ENCODE data around the gene RUFY3.
A peak's percentile ranks its signal among the peaks of the same experiment; 100 is the strongest.
"Not testable (repeated sequence)": the region's sequence is repeated elsewhere in the genome, so short reads cannot be mapped to it uniquely, and the experiment has no call there.

RUFY3 gene

DNA sequence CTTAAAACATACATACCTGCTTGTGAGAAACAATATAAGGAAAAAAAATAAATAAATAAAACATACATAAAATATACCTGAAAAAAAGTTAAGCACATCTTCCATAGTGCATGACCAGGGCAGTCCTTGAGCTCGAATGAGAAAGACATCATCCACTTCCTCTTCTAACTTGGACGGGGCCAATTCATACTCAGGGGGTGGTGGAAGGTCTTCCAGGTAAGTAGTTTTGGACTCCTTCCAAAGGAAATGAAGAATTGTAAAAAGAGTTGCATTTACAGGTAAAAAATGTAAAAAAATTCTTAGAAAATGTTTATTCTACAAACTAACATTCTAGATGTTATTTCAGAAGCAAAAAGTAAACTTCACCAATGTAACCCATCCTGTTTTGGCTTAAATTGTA, 114.3 kb downstream of the RUFY3 start:
- Histone ChIP-seq H3K4me1 (ENCODE audit: control insufficient read depth in 1 of 2, insufficient read depth in 1 of 2, low read depth in 1 of 2, low read length in 1 of 2) (peaks cover 11% of the 10 kb centered on the region in 2 experiments), H3K27ac (no peak overlapping the region), H3K27me3 (no peaks in the 10 kb centered on the region), H3K9me3 (no peaks in the 10 kb centered on the region), H3K4me3 (ENCODE audit: low read depth in 1 of 2, low read length in 1 of 2) (no peak overlapping the region), H3K36me3 (peaks cover 21% of the 10 kb centered on the region)
- TF ChIP-seq, protein P1, sequence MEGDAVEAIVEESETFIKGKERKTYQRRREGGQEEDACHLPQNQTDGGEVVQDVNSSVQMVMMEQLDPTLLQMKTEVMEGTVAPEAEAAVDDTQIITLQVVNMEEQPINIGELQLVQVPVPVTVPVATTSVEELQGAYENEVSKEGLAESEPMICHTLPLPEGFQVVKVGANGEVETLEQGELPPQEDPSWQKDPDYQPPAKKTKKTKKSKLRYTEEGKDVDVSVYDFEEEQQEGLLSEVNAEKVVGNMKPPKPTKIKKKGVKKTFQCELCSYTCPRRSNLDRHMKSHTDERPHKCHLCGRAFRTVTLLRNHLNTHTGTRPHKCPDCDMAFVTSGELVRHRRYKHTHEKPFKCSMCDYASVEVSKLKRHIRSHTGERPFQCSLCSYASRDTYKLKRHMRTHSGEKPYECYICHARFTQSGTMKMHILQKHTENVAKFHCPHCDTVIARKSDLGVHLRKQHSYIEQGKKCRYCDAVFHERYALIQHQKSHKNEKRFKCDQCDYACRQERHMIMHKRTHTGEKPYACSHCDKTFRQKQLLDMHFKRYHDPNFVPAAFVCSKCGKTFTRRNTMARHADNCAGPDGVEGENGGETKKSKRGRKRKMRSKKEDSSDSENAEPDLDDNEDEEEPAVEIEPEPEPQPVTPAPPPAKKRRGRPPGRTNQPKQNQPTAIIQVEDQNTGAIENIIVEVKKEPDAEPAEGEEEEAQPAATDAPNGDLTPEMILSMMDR (IDR thresholded peaks at IDR 0.05), result no peak

DNA sequence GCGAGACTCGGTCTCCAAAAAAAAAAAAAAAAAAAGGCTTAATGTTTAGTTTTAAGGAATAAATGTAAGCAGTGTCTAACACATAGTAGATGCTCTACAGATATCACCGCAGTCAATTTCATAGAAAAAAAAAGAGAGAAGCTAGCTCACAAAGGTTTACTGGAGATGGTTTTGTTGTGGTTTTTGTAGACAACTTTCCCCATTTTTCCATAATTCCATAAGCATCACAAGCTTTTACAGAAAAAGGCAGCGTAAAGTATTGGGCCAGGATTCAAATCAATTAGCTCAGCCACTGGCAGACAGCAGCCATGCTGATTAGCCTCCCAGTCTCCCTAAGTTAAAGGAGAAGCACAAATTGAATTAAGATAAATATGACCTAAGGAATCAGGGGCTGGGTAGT, 116.4 kb downstream of the RUFY3 start:
- TF ChIP-seq, protein P1 (IDR thresholded peaks at IDR 0.05), result no peak
- peaks cover 11% of the 10 kb centered on the region in 2 experiments for H3K4me1 ChIP-seq (ENCODE audit: control insufficient read depth in 1 of 2, insufficient read depth in 1 of 2, low read depth in 1 of 2, low read length in 1 of 2)
- peaks cover 8% of the 10 kb centered on the region for H3K36me3 ChIP-seq
- peak overlapping the region; percentile 85 for H3K27ac ChIP-seq
- H3K9me3 ChIP-seq, result no peaks in the 10 kb centered on the region
- peak overlapping the region; percentile 80 to 83 for H3K4me3 ChIP-seq (ENCODE audit: low read depth in 1 of 2, low read length in 1 of 2)
- no peaks in the 10 kb centered on the region for H3K27me3 ChIP-seq

DNA sequence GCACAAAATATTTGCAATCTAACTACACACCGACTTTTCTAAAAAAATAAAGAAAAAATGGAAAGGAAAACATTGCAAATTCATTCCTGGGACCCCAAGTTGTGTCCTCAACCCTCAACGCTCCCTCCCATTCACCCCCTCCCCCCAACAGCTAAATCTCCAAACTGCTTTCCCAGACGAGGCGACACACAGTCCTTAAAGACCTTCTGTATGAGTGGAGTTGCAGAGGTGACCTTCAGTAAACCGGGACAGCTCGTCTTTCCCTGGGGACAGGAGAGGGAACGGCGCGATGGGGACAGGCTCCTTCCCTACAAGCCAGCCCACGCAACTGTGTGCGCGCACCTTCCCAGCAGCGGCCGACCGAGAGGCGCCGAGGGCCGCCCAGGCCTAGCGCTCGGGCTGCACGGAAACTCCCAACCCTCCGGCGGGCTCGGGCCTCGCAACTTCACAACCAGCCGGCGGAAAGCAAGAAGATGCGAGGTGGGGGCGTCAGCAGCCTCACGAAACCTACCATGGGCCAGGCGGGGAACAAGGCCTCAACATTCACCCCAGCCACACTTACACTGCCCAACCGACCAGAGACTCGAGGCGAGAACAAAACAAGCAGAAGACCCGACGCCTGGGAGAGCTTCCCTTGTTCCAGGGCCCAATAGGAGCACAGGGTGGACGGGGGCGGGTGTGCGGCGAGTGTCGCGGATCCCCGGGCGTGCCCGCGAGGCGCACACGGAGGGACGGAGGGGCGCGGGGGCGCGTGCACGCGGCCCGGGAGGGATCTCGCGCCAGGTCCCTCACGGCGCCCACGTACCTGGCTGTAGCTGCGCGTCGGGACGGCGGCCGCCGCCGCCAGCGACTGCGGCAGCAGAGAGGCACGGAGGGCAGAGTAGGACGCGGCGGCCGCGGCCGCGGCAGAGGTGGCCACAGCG, 117.2 kb downstream of the RUFY3 start:
- H3K4me1 ChIP-seq (ENCODE audit: control insufficient read depth in 1 of 2, insufficient read depth in 1 of 2, low read depth in 1 of 2, low read length in 1 of 2), result peaks cover 11% of the 10 kb centered on the region in 2 experiments
- peak overlapping the region; percentile 80 to 83 for H3K4me3 ChIP-seq (ENCODE audit: low read depth in 1 of 2, low read length in 1 of 2)
- H3K9me3 ChIP-seq, result no peaks in the 10 kb centered on the region
- TF ChIP-seq, protein P1 (IDR thresholded peaks at IDR 0.05), result no peak
- H3K27me3 ChIP-seq, result no peaks in the 10 kb centered on the region
- H3K36me3 ChIP-seq, result peaks cover 5% of the 10 kb centered on the region
- H3K27ac ChIP-seq, result peak overlapping the region; percentile 85

DNA sequence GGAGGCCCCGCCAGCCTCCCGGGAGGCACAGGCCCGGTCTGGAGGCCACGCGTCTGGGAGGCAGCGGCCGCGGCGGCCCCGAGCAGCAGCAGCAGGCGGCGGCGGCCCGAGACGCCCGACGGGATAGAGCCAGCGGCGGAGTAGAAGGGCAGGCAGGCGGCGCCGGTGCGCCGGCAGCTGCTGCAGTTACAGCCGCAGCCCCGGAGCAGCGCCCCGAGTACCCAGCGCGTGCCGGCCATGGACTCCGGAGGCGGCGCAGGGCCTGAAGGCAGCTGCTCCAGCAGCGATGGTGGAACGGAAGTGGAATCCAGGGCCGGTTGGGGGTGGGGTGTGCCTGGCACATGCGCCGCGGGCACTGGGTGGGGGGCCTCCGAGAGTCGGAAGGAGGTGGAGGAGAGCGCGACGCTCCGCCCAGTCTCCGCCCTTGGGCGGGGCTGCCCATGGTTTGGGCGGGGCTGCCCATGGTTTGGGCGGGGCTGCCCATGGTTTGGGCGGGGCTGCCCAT, 117.9 kb downstream of the RUFY3 start, which contains the start of gene GRSF1:
Gene GRSF1, minus strand, starts transcription at position 302 of the 505 bp plus-strand sequence. Its CDS starts 63 bp downstream, at position 239.
- Histone ChIP-seq H3K9me3 (no peaks in the 10 kb centered on the region), H3K4me3 (ENCODE audit: low read depth in 1 of 2, low read length in 1 of 2) (peak within 1 kb of the TSS; percentile 80 to 83), H3K4me1 (ENCODE audit: control insufficient read depth in 1 of 2, insufficient read depth in 1 of 2, low read depth in 1 of 2, low read length in 1 of 2) (peaks cover 11% of the 10 kb centered on the region in 2 experiments), H3K36me3 (peaks cover 5% of the 10 kb centered on the region), H3K27ac (peak within 1 kb of the TSS; percentile 85), H3K27me3 (no peaks in the 10 kb centered on the region)
- TF ChIP-seq, protein P1 (IDR thresholded peaks at IDR 0.05), result peak; percentile 15

DNA sequence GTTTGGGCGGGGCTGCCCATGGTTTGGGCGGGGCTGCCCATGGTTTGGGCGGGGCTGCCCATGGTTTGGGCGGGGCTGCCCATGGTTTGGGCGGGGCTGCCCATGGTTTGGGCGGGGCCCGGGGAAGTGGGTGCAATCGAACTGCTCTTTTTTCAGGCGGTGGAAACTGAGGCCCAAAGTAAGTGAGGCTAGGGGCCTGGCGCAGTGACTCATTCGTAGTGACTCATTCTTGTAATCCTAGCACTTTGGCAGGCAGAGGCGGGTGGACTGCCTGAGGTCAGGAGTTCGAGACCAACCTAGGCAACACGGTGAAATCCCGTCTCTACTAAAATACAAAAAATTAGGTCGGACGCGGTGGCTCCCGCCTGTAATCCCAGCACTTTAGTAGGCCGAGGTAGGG, 118.4 kb downstream of the RUFY3 start:
- H3K9me3 ChIP-seq, H3K27me3 ChIP-seq, H3K27ac ChIP-seq, H3K36me3 ChIP-seq: not testable (repeated sequence)
- H3K4me3 ChIP-seq (ENCODE audit: low read depth in 1 of 2, low read length in 1 of 2), result peak overlapping the region in 1 of 2 experiments; percentile 83
- H3K4me1 ChIP-seq (ENCODE audit: control insufficient read depth in 1 of 2, insufficient read depth in 1 of 2, low read depth in 1 of 2, low read length in 1 of 2), result peaks cover 11% of the 10 kb centered on the region in 2 experiments

DNA sequence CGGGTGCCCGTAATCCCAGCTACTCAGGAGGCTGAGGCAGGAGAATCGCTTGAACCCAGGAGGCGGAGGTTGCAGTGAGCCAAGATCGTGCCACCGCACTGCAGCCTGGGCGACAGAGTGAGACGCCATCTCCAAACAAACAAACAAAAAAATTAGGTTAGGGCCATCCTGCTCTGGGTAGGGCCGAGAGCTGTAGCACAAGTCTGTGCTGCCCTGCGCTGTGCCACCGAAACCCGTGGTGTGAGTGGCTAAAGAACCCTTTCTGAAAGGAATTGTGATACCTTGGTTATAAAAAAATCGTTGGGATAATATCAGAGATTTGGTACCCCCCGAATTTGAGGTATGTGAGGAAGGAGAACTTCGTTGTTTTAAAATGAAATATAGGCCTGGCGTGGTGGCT, 118.9 kb downstream of the RUFY3 start:
- not testable (repeated sequence) for H3K27ac ChIP-seq; H3K4me3 ChIP-seq (ENCODE audit: low read depth in 1 of 2, low read length in 1 of 2); H3K36me3 ChIP-seq; H3K9me3 ChIP-seq; H3K27me3 ChIP-seq
- H3K4me1 ChIP-seq (ENCODE audit: control insufficient read depth in 1 of 2, insufficient read depth in 1 of 2, low read depth in 1 of 2, low read length in 1 of 2), result peaks cover 11% of the 10 kb centered on the region in 2 experiments
